ENCODE results near the gene MLLT10.
"Not testable (repeated sequence)": the region's sequence is repeated elsewhere in the genome, so short reads cannot be mapped to it uniquely, and the experiment has no call there.

MLLT10 gene

GRCh38 chr10:21692916-21693315, 158.9 kb downstream of the MLLT10 start:
- DNase-seq (ENCODE audit: low read depth in 2 of 2, low spot score in 1 of 2), result no peak

GRCh38 chr10:21693418-21693817, 159.4 kb downstream of the MLLT10 start:
- DNase-seq (ENCODE audit: low read depth in 2 of 2, low spot score in 1 of 2), result no peak

GRCh38 chr10:21694631-21695030, 160.6 kb downstream of the MLLT10 start:
- DNase-seq (ENCODE audit: low read depth in 2 of 2, low spot score in 1 of 2), result no peak

- no peak for DNase-seq (ENCODE audit: low read depth in 2 of 2, low spot score in 1 of 2)
Measured at GRCh38 chr10:21696302-21696701, 162.3 kb downstream of the MLLT10 start.

GRCh38 chr10:21699575-21699974, 165.5 kb downstream of the MLLT10 start:
- no peak for DNase-seq (ENCODE audit: low read depth in 2 of 2, low spot score in 1 of 2)

- no peak for DNase-seq (ENCODE audit: low read depth in 2 of 2, low spot score in 1 of 2)
Measured at GRCh38 chr10:21700474-21700873, 166.4 kb downstream of the MLLT10 start.

GRCh38 chr10:21702633-21703111, 168.6 kb downstream of the MLLT10 start:
- DNase-seq (ENCODE audit: low read depth in 2 of 2, low spot score in 1 of 2), result no peak

- no peak for DNase-seq (ENCODE audit: low read depth in 2 of 2, low spot score in 1 of 2)
Measured at GRCh38 chr10:21705142-21705827, 171.3 kb downstream of the MLLT10 start.

- no peak for DNase-seq (ENCODE audit: low read depth in 2 of 2, low spot score in 1 of 2)
Measured at GRCh38 chr10:21705828-21706176, 171.8 kb downstream of the MLLT10 start.

GRCh38 chr10:21707498-21707897, 173.5 kb downstream of the MLLT10 start:
- no peak for DNase-seq (ENCODE audit: low read depth in 2 of 2, low spot score in 1 of 2)

- no peak for DNase-seq (ENCODE audit: low read depth in 2 of 2, low spot score in 1 of 2)
Measured at GRCh38 chr10:21712975-21713374, 178.9 kb downstream of the MLLT10 start.

GRCh38 chr10:21715531-21716195, 181.6 kb downstream of the MLLT10 start:
- DNase-seq (ENCODE audit: low read depth in 2 of 2, low spot score in 1 of 2), result no peak

GRCh38 chr10:21717437-21718054, 183.5 kb downstream of the MLLT10 start:
- not testable (repeated sequence) for DNase-seq (ENCODE audit: low read depth in 2 of 2, low spot score in 1 of 2)

GRCh38 chr10:21719502-21719901, 185.5 kb downstream of the MLLT10 start:
- DNase-seq (ENCODE audit: low read depth in 2 of 2, low spot score in 1 of 2), result no peak

- no peak for DNase-seq (ENCODE audit: low read depth in 2 of 2, low spot score in 1 of 2)
Measured at GRCh38 chr10:21720090-21720489, 186.1 kb downstream of the MLLT10 start.

- no peak for DNase-seq (ENCODE audit: low read depth in 2 of 2, low spot score in 1 of 2)
Measured at GRCh38 chr10:21721000-21721665, 187.1 kb downstream of the MLLT10 start.

GRCh38 chr10:21722209-21722608, 188.2 kb downstream of the MLLT10 start:
- no peak for DNase-seq (ENCODE audit: low read depth in 2 of 2, low spot score in 1 of 2)

- DNase-seq (ENCODE audit: low read depth in 2 of 2, low spot score in 1 of 2), result no peak
Measured at GRCh38 chr10:21724020-21724589, 190.1 kb downstream of the MLLT10 start.

- no peak for DNase-seq (ENCODE audit: low read depth in 2 of 2, low spot score in 1 of 2)
Measured at GRCh38 chr10:21724687-21725367, 190.8 kb downstream of the MLLT10 start.

- no peak for DNase-seq (ENCODE audit: low read depth in 2 of 2, low spot score in 1 of 2)
Measured at GRCh38 chr10:21726601-21727225, 192.7 kb downstream of the MLLT10 start.

Data from stimulated activated CD8-positive, alpha-beta memory T cell treated with anti-CD3 and anti-CD28 coated beads, Interleukin-4, amount 100 ng/mL, for 4 hours (primary cell).